Astrocyte of the spinal cord (primary cell): ENCODE measurements around the gene C14orf132.
A peak's percentile ranks its signal among the peaks of the same experiment; 100 is the strongest.

Experiments
- DNase-seq: peaks from one replicate; pipeline ENCODE4 v3.0.0; 2011; ENCODE audit warnings: low read depth, low spot score
- H3K4me3 ChIP-seq: 2 replicates; pipeline ENCODE4 v1.5.1; 2011; ENCODE audit warnings: low read depth, mild to moderate bottlenecking, low read length, moderate library complexity
- in situ Hi-C: cut with HindIII; loops from 2 replicates; pipeline ENCODE4 v1.10.0; 2017; ENCODE audit warnings: low sequenced_read_pairs
- TF ChIP-seq, protein P1 (sequence below): IDR thresholded peaks from 2 replicates; pipeline ENCODE4 v1.5.1; 2012; ENCODE audit warnings: low read depth, mild to moderate bottlenecking, low read length, inconsistent platforms

Gene C14orf132

GRCh38 chr14:96038920-96039632 lies at the start of gene C14orf132:
TSS of gene C14orf132 (plus strand) at chr14:96039362. CDS start at chr14:96039501, 139 bp downstream.
- in situ Hi-C loops: no loop called here
- peak within 1 kb of the TSS; percentile 72 for H3K4me3 ChIP-seq
- TF ChIP-seq, protein P1, sequence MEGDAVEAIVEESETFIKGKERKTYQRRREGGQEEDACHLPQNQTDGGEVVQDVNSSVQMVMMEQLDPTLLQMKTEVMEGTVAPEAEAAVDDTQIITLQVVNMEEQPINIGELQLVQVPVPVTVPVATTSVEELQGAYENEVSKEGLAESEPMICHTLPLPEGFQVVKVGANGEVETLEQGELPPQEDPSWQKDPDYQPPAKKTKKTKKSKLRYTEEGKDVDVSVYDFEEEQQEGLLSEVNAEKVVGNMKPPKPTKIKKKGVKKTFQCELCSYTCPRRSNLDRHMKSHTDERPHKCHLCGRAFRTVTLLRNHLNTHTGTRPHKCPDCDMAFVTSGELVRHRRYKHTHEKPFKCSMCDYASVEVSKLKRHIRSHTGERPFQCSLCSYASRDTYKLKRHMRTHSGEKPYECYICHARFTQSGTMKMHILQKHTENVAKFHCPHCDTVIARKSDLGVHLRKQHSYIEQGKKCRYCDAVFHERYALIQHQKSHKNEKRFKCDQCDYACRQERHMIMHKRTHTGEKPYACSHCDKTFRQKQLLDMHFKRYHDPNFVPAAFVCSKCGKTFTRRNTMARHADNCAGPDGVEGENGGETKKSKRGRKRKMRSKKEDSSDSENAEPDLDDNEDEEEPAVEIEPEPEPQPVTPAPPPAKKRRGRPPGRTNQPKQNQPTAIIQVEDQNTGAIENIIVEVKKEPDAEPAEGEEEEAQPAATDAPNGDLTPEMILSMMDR: no peak
- peak; percentile 50 for DNase-seq

DNA sequence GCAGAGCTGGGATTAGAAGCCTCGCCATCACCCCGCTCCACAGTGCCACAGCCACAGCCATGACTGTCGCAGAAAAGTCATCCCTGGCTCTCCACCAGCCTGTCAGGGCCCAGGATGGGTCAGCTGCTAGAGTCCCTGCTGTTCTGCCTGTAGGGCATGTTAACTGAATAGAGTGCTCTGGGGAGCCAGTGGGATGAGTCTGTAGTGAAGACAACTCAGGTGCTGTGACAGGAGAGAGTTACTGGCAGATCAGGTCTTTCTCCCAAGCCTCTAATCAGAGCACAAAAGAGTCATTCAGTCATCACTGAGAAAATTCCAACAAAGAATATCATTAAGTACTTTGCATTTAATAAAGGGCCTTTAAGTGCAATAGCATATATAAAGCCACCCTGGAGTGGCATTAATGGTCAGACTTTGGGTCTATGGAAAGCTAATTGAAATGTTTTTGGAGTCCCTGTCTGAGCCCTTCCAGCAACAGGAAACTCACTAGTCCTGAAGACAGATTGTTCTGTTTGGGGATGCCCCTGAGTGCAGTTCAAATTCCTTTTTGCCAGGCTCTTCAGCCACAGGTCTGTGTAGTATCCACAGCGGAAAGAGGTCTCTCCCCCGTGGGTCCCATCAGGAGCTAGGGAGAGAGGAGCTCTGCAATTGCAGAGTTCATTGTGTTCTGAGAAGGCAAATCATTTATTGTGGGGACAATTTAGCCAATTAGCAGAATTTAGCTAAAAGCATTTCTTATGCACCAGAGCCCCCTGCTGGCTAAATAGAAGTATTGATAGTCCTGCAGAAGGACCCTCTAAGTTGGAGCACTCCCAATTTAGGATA lies 45.2 kb upstream of the C14orf132 start:
- DNase-seq: peak; percentile 53
- TF ChIP-seq, protein P1: peak; percentile 68
- H3K4me3 ChIP-seq: no peak overlapping the region
- in situ Hi-C loops: no loop called here

DNA sequence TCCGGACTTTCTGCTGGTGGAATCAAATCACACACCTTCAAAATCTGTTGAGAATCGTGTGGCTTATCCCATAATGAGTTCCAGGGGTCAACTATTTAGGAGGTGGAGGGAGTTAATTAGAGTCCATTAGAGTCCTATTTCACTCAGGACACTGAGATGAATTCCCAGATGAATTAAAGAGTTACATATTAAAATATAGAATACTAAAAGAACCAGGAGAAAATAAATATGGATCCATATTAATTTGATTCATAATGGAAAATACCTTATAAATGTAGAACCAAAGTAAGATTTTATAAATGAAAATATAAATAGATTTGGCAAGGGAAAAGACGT lies 44.6 kb upstream of the C14orf132 start:
- no peak overlapping the region for H3K4me3 ChIP-seq
- no peak for DNase-seq
- in situ Hi-C loops: no loop called here
- TF ChIP-seq, protein P1: no peak

GRCh38 chr14:95998656-95999055 lies 40.5 kb upstream of the C14orf132 start:
- TF ChIP-seq, protein P1: peak; percentile 41
- in situ Hi-C loops: no loop called here
- H3K4me3 ChIP-seq: no peak overlapping the region
- peak; percentile 35 for DNase-seq

GRCh38 chr14:96001866-96002497 lies 37.2 kb upstream of the C14orf132 start:
- peak; percentile 5 for DNase-seq
- TF ChIP-seq, protein P1: no peak
- H3K4me3 ChIP-seq: no peak overlapping the region
- in situ Hi-C loops: no loop called here

DNA sequence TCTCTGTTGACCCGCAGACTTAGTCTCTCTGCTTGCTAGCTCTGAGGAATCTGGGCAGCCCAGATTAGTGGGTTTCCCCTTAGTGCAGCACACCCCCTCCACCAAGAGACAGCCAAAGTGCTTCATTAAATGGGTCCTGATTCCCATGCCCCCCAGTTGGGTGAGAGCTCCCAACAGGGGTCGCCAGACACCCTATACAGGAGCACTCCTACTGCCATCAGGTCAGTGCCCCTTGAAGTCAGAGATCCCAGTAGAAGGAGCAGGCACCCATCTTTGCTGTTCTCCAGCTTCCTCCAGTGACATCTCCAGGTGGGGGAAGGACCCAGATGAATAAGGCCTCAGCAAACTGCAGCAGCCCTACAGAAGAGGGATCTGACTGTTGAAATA lies 36.7 kb upstream of the C14orf132 start:
- TF ChIP-seq, protein P1: no peak
- no peak for DNase-seq
- in situ Hi-C loops: no loop called here
- H3K4me3 ChIP-seq: no peak overlapping the region
